A673 (cell line): ENCODE data around the gene CCL13. TPM values are rescaled to one million over a fixed set of nuclear protein-coding genes. Genes with fewer than 3 reads are reported as not detected.

Source experiments
- BruUV-seq: library from RNA; stranded (reverse); fragments of 400-500 nt; replicated peaks from 2 replicates; lab custom pipeline; 2021; lab: Mats Ljungman, UMichigan
- CTCF ChIA-PET: fragments of 300-600 bp; sonication (Branson Sonifier 250); formaldehyde crosslinking; loops from one replicate; lab custom pipeline; 2022; ENCODE audit warnings: antibody characterized with exemption; lab: Charles Lee
- POLR2A ChIA-PET: fragments of 300-600 bp; sonication (Branson Sonifier 250); formaldehyde crosslinking; loops from one replicate; lab custom pipeline; 2022; ENCODE audit warnings: antibody characterized with exemption; ENCODE audit not compliant: low non-redundant PET; lab: Charles Lee
- DNase-seq: peaks from one replicate; pipeline ENCODE4 v3.0.0-alpha.2; 2015; ENCODE audit warnings: low spot score
- H3K27ac ChIP-seq: fragments of 200-600 bp; sonication (generic); 2 replicates; pipeline ENCODE4 v1.5.1; 2016; ENCODE audit warnings: mixed run types, low read depth, mild to moderate bottlenecking, mixed read lengths, antibody characterized with exemption, low read length; ENCODE audit not compliant: poor library complexity, severe bottlenecking
- H3K27me3 ChIP-seq: fragments of 200-600 bp; sonication (generic); replicated peaks from 2 replicates; pipeline ENCODE4 v1.6.1; 2017; ENCODE audit warnings: mixed run types, low read depth, mild to moderate bottlenecking, mixed read lengths, antibody characterized with exemption, low read length; ENCODE audit not compliant: insufficient read depth, poor library complexity
- H3K36me3 ChIP-seq: fragments of 200-600 bp; sonication (generic); 2 replicates; pipeline ENCODE4 v1.6.1; 2016; ENCODE audit warnings: mixed run types, mild to moderate bottlenecking, mixed read lengths, antibody characterized with exemption, low read length; ENCODE audit not compliant: insufficient read depth, poor library complexity, severe bottlenecking
- H3K4me1 ChIP-seq: fragments of 200-600 bp; sonication (generic); 2 replicates; pipeline ENCODE4 v1.6.1; 2017; ENCODE audit warnings: mixed run types, mild to moderate bottlenecking, mixed read lengths, antibody characterized with exemption, low read length; ENCODE audit not compliant: insufficient read depth, poor library complexity, severe bottlenecking
- H3K4me3 ChIP-seq: fragments of 200-600 bp; sonication (generic); 2 replicates; pipeline ENCODE4 v1.5.1; 2016; ENCODE audit warnings: low read depth, mixed run types, mild to moderate bottlenecking, mixed read lengths, low read length; ENCODE audit not compliant: poor library complexity, severe bottlenecking
- H3K9me3 ChIP-seq: fragments of 200-600 bp; sonication (generic); 2 replicates; pipeline ENCODE4 v1.6.1; 2016; ENCODE audit warnings: mixed run types, low read depth, mild to moderate bottlenecking, mixed read lengths, antibody characterized with exemption, low read length; ENCODE audit not compliant: poor library complexity, severe bottlenecking
- CTCF ChIP-seq: fragments of 300-800, 200-600 bp; sonication (generic); conservative IDR thresholded peaks from 2 replicates; pipeline ENCODE4 v1.5.1; 2017; ENCODE audit warnings: low read depth, mild to moderate bottlenecking, antibody characterized with exemption, low read length, moderate library complexity, mixed read lengths
- EZH2 ChIP-seq: fragments of 200-600 bp; sonication (generic); IDR thresholded peaks from 2 replicates; pipeline ENCODE4 v1.6.1; 2017; ENCODE audit warnings: borderline replicate concordance, low read depth, mild to moderate bottlenecking, mixed read lengths, antibody characterized with exemption, low read length; ENCODE audit not compliant: poor library complexity, severe bottlenecking
- intact Hi-C: fragments of 100-400 bp; cut with micrococcal nuclease; formaldehyde crosslinking; loops from one replicate; pipeline ENCODE4 v1.10.0; 2022; ENCODE audit not compliant: unreplicated experiment
- total RNA-seq: library from RNA; stranded (reverse); gene quantifications from 2 replicates; pipeline ENCODE4 v1.2.3, GENCODE V29; 2021

Gene CCL13
- total RNA-seq, 1 experiment from 2014 or later = not detected

DNA sequence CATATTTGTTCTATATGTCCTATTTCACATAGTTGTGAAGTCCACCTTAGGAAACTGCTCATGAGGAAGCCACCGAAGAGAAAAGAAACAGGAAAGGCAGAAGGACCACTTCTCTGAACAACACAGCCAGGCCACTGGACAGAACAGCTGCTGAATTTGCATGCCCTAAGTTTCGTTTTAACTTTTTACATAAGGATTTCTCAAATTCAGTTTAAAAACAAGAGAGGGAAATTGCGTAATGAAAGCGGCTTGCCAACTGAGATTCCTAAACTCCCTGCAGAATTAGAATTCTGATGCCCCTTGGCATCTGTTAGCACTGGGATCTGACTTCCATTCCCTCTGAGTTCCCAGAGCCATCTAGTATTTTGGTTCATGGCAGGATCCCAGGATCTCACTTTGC, 42.0 kb upstream of the CCL13 start:
- CTCF ChIA-PET = no interaction called here
- POLR2A ChIA-PET = no interaction called here
- no TSS peak for BruUV-seq

GRCh38 chr17:34318474-34318873, 37.8 kb upstream of the CCL13 start:
- peaks cover 5% of the 10 kb centered on the region for H3K27me3 ChIP-seq
- peak; percentile 7 for DNase-seq
- POLR2A ChIA-PET = no interaction called here
- BruUV-seq = no TSS peak
- no peak overlapping the region for H3K4me3 ChIP-seq
- H3K4me1 ChIP-seq = no peaks in the 10 kb centered on the region
- CTCF ChIA-PET = no interaction called here
- TF ChIP-seq EZH2 = no peak
- TF ChIP-seq CTCF = 0 out of 2 replicates have a peak, but pooled peaks have one; percentile 17
- intact Hi-C loops = no loop called here
- H3K36me3 ChIP-seq = no peaks in the 10 kb centered on the region
- no peak overlapping the region for H3K27ac ChIP-seq
- H3K9me3 ChIP-seq = no peaks in the 10 kb centered on the region

More for the DNA sequence above, 42.0 kb upstream of the CCL13 start:
- intact Hi-C loops = no loop called here
- H3K9me3 ChIP-seq = no peaks in the 10 kb centered on the region
- no peak overlapping the region for H3K27ac ChIP-seq
- TF ChIP-seq EZH2 (no peak), CTCF (no peak)
- H3K4me3 ChIP-seq = no peak overlapping the region
- no peaks in the 10 kb centered on the region for H3K4me1 ChIP-seq
- no peaks in the 10 kb centered on the region for H3K36me3 ChIP-seq
- DNase-seq = no peak
- peaks cover 5% of the 10 kb centered on the region for H3K27me3 ChIP-seq

- intact Hi-C loops = no loop called here
- TF ChIP-seq CTCF (no peak), EZH2 (no peak)
- BruUV-seq = no TSS peak
Observed at GRCh38 chr17:34319039-34319483, 37.2 kb upstream of the CCL13 start, which contains the start of gene CCL8. Gene CCL8 (plus strand): TSS chr17:34319435. CDS start chr17:34319502, 67 bp downstream.

More at GRCh38 chr17:34319039-34319483, 37.2 kb upstream of the CCL13 start, which contains the start of gene CCL8:
- CTCF ChIA-PET = no interaction called here
- no peaks in the 10 kb centered on the region for H3K4me1 ChIP-seq
- no peak for DNase-seq
- no peak within 1 kb of the TSS for H3K4me3 ChIP-seq
- H3K9me3 ChIP-seq = no peaks in the 10 kb centered on the region
- no peak within 1 kb of the TSS for H3K27ac ChIP-seq
- H3K27me3 ChIP-seq = peaks cover 5% of the 10 kb centered on the region
- no peaks in the 10 kb centered on the region for H3K36me3 ChIP-seq
- POLR2A ChIA-PET = no interaction called here
